ENCODE measurements around the gene IL5. TPM values are rescaled to one million over a fixed set of nuclear protein-coding genes. Genes with fewer than 3 reads are reported as not detected.

Gene IL5
- total and polyA plus RNA-seq, 2 of the 13 experiments (the other 11 are each of a cell fraction or from before 2014, with no cell fraction given), result not detected

DNA sequence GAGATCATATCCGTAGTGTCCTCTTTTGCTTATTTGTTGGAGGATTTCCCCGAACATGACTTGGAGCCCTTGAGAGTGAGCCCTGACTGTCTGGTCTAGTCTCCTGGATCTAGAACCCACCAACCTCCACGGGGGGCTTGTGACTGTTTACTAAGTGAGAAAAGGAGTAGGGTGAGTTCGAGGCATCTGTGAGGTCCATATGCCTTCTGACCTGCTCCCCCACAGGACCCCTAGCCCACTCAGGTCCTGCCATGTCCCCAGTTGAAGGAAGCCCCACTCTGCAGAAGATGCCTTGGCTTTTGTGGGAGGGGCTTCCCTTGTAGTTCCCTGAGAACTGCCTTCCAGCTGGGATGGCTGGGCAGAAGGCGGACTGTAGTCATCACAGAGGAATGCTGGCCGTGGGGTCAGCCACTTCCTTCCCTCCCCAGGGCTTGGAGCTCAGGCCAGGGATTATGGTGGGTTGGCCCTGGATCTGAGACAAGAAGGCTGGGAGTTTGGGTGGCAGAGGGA is 45.8 kb downstream of the IL5 start:
- peak; percentile 64 for FAIRE-seq
- H3K4me3 ChIP-seq (replicated peaks in 1 of 3; ENCODE audit: insufficient read depth in 1 of 3, low read depth in 2 of 3, low read length in 3 of 3), result peak overlapping the region; percentile 73 to 91 (median 88); a peak in 5 of 6 replicates
- H3K4me2 ChIP-seq (ENCODE audit: low read depth, low read length), result peak overlapping the region; percentile 95
- H3K27me3 ChIP-seq (ENCODE audit: control insufficient read depth in 1 of 2, insufficient read depth in 2 of 2, low read length in 2 of 2), result no peaks in the 10 kb centered on the region
- H3K36me3 ChIP-seq (replicated peaks in 1 of 2; ENCODE audit: control insufficient read depth in 1 of 2, insufficient read depth in 2 of 2, low read length in 2 of 2), result no peaks in the 10 kb centered on the region
- in situ Hi-C loops (cut with HindIII; ENCODE audit: extremely low pct_ligation_motif_present, low pct_unique_long_range_greater_than_20kb) (loop anchor here (10.0 kb wide), 3 partner anchors 73 to 203 kb away; partner anchors contain the start of gene SLC22A4), intact Hi-C loops (cut with micrococcal nuclease; ENCODE audit: unreplicated experiment) (loop anchor here (2.0 to 5.0 kb wide), 2 partner anchors 21 to 35 kb away; no protein-coding TSS in a partner anchor)
- no peak for ATAC-seq
- peaks cover 69% of the 10 kb centered on the region for H3K4me1 ChIP-seq (ENCODE audit: insufficient read depth, low read length)
- no peak overlapping the region for H2AFZ ChIP-seq (ENCODE audit: low read length)
- 8% methylated on average over 6 of the region's 6 CpGs for WGBS (ENCODE audit: low lambda C conversion rate)
- H4K20me1 ChIP-seq (ENCODE audit: insufficient read depth, low read length), result no peaks in the 10 kb centered on the region
- POLR2A ChIA-PET, result interaction anchor here (0.9 to 6.9 kb wide), 14 partner anchors 7 to 204 kb away, joined by 3 to 86 read pairs (median 13); partner anchors contain the start of genes IRF1, SLC22A4 and SLC22A5
- peak overlapping the region; percentile 81 for H3K27ac ChIP-seq (ENCODE audit: extremely low read length, insufficient read depth, low read length)
- no peaks in the 10 kb centered on the region for H3K9me3 ChIP-seq (ENCODE audit: low read length)
- peak; percentile 66 for TF ChIP-seq TEAD3 (CRISPR knock-in tag; optimal IDR thresholded peaks at IDR 0.05; ENCODE audit: borderline replicate concordance)
- TF ChIP-seq ZNF317 (CRISPR knock-in tag; IDR thresholded peaks at IDR 0.05), result 0 out of 2 replicates have a peak, but pooled peaks have one; percentile 2
- peak; percentile 58 for TF ChIP-seq PATZ1 (CRISPR knock-in tag; IDR thresholded peaks at IDR 0.05)
- TF ChIP-seq YEATS2 (CRISPR knock-in tag; IDR thresholded peaks at IDR 0.05; ENCODE audit: borderline replicate concordance), result no peak
- TF ChIP-seq, protein P1, sequence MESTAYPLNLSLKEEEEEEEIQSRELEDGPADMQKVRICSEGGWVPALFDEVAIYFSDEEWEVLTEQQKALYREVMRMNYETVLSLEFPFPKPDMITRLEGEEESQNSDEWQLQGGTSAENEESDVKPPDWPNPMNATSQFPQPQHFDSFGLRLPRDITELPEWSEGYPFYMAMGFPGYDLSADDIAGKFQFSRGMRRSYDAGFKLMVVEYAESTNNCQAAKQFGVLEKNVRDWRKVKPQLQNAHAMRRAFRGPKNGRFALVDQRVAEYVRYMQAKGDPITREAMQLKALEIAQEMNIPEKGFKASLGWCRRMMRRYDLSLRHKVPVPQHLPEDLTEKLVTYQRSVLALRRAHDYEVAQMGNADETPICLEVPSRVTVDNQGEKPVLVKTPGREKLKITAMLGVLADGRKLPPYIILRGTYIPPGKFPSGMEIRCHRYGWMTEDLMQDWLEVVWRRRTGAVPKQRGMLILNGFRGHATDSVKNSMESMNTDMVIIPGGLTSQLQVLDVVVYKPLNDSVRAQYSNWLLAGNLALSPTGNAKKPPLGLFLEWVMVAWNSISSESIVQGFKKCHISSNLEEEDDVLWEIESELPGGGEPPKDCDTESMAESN (CRISPR knock-in tag; conservative IDR thresholded peaks at IDR 0.05), result no peak
- no peak for TF ChIP-seq ZNF326 (CRISPR knock-in tag; IDR thresholded peaks at IDR 0.05; ENCODE audit: borderline replicate concordance)
- TF ChIP-seq ZNF816 (CRISPR knock-in tag; IDR thresholded peaks at IDR 0.05; ENCODE audit: borderline replicate concordance), result peak; percentile 49; the same call in 1 of the 2 replicates
- 0 out of 2 replicates have a peak, but pooled peaks have one; percentile 38 for TF ChIP-seq ZFP82 (CRISPR knock-in tag; IDR thresholded peaks at IDR 0.05; ENCODE audit: borderline replicate concordance)
- TF ChIP-seq JUND (CRISPR knock-in tag; IDR thresholded peaks at IDR 0.05), result 0 out of 2 replicates have a peak, but pooled peaks have one; percentile 48
- TF ChIP-seq ETV5 (CRISPR knock-in tag; IDR thresholded peaks at IDR 0.05; ENCODE audit: borderline replicate concordance), result peak; percentile 22; the same call in 1 of the 2 replicates
- peak; percentile 15; the same call in 1 of the 2 replicates for TF ChIP-seq NRL (CRISPR knock-in tag; IDR thresholded peaks at IDR 0.05; ENCODE audit: borderline replicate concordance)
- no peak for TF ChIP-seq ZNF17 (CRISPR knock-in tag; IDR thresholded peaks at IDR 0.05)
- TF ChIP-seq FOSL2 (CRISPR knock-in tag; IDR thresholded peaks at IDR 0.05), result peak; percentile 82
- no peak for TF ChIP-seq ELK4 (CRISPR knock-in tag; IDR thresholded peaks at IDR 0.05; ENCODE audit: borderline replicate concordance)
- TF ChIP-seq, protein P2, sequence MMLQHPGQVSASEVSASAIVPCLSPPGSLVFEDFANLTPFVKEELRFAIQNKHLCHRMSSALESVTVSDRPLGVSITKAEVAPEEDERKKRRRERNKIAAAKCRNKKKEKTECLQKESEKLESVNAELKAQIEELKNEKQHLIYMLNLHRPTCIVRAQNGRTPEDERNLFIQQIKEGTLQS (CRISPR knock-in tag; IDR thresholded peaks at IDR 0.05), result peak; percentile 50; the same call in 1 of the 2 replicates
- TF ChIP-seq SALL1 (CRISPR knock-in tag; IDR thresholded peaks at IDR 0.05), result 0 out of 2 replicates have a peak, but pooled peaks have one; percentile 20
- peak in 1 of 2 experiments; percentile 10; a peak in 1 of 4 replicates for TF ChIP-seq POLR2A (IDR thresholded peaks at IDR 0.05; ENCODE audit: insufficient read depth in 1 of 2, low read depth in 2 of 2, low read length in 2 of 2)
- TF ChIP-seq, protein P3, sequence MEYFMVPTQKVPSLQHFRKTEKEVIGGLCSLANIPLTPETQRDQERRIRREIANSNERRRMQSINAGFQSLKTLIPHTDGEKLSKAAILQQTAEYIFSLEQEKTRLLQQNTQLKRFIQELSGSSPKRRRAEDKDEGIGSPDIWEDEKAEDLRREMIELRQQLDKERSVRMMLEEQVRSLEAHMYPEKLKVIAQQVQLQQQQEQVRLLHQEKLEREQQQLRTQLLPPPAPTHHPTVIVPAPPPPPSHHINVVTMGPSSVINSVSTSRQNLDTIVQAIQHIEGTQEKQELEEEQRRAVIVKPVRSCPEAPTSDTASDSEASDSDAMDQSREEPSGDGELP (IDR thresholded peaks at IDR 0.05; ENCODE audit: borderline replicate concordance, low read depth), result peak; percentile 54; the same call in 1 of the 2 replicates
- no TSS peak for BruUV-seq (replicated peaks)
- no peaks in the 10 kb centered on the region for H3K79me2 ChIP-seq (ENCODE audit: insufficient read depth, low read length)
- CTCF ChIA-PET (ENCODE audit: low intra/inter-chr PET ratio, low total read pairs), result no interaction called here
- peak overlapping the region; percentile 73 for H3K9ac ChIP-seq (ENCODE audit: insufficient read depth, low read depth, low read length)
- DNase-seq (ENCODE audit: low spot score), result no peak

Data from HepG2 (cell line).